ENCODE results near the gene TREML4. TPM values are rescaled to one million over a fixed set of nuclear protein-coding genes. Genes with fewer than 3 reads are reported as not detected.

The TREML4 gene
- polyA plus RNA-seq, 1 donor from 2014 or later: not detected

DNA sequence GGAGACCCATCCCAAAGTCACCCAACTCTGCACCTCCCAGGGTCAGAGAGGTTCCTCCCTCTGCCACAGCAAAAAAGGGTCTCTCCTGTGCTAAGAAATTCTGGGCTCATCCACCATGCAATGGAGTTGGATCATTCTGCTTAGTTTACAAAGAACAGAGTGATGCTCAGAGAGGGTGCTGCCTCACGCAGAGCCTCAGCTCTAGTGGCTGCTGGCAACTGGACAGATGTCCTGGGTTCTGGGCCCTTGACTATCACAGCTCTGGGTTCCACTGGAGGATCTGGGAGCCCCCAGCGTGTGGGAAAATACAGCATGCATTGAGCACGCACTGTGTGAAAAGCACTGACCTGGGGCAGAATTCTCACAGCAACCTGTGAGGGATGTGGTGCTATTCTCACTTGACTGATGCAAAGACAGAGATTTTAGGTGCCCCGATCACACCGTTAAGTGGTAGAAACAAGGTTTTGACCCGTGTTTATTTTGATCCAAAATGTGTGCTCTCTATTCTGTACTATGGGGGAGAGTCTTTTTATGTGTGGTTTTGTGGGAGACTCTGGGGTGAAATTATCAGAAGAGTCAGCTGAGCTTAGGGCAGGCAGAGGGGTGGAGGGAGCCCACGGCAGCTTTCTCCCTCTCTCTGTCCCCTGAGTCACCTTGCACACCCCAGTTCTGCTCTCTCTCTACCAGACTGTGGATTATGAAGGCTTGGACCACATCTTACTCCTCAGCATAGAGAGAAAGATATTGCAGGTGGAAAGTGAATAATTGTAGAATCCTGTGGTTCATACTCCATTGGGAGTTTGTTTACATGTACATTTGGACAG is 19.9 kb downstream of the TREML4 start:
- Histone ChIP-seq H3K79me2 (replicated peaks; ENCODE audit: insufficient read depth, low read length) (no peaks in the 10 kb centered on the region), H3K27ac (ENCODE audit: low read length) (no peak overlapping the region), H3F3A (ENCODE audit: insufficient read depth, low read length, poor library complexity, severe bottlenecking) (no peaks in the 10 kb centered on the region), H3K9me2 (ENCODE audit: insufficient read depth, low read length) (no peaks in the 10 kb centered on the region), H3K4me3 (ENCODE audit: low read length) (no peak overlapping the region), H3K27me3 (ENCODE audit: insufficient read depth, low read depth, low read length) (no peaks in the 10 kb centered on the region), H4K20me1 (ENCODE audit: insufficient read depth) (no peaks in the 10 kb centered on the region), H2AFZ (ENCODE audit: low read depth, low read length) (no peak overlapping the region), H3K36me3 (ENCODE audit: insufficient read depth, low read length) (no peaks in the 10 kb centered on the region), H3K9ac (ENCODE audit: low read length) (no peak overlapping the region), H3K9me3 (ENCODE audit: low read length) (no peaks in the 10 kb centered on the region), H3K4me2 (ENCODE audit: low read length) (no peak overlapping the region)
- TF ChIP-seq, protein P1, sequence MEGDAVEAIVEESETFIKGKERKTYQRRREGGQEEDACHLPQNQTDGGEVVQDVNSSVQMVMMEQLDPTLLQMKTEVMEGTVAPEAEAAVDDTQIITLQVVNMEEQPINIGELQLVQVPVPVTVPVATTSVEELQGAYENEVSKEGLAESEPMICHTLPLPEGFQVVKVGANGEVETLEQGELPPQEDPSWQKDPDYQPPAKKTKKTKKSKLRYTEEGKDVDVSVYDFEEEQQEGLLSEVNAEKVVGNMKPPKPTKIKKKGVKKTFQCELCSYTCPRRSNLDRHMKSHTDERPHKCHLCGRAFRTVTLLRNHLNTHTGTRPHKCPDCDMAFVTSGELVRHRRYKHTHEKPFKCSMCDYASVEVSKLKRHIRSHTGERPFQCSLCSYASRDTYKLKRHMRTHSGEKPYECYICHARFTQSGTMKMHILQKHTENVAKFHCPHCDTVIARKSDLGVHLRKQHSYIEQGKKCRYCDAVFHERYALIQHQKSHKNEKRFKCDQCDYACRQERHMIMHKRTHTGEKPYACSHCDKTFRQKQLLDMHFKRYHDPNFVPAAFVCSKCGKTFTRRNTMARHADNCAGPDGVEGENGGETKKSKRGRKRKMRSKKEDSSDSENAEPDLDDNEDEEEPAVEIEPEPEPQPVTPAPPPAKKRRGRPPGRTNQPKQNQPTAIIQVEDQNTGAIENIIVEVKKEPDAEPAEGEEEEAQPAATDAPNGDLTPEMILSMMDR (IDR thresholded peaks at IDR 0.05; ENCODE audit: poor library complexity, severe bottlenecking): no peak
- no peak for TF ChIP-seq MXI1 (conservative IDR thresholded peaks at IDR 0.05; ENCODE audit: poor library complexity, severe bottlenecking)
- TF ChIP-seq EZH2 (IDR thresholded peaks at IDR 0.05; ENCODE audit: borderline replicate concordance, insufficient read depth, low read length, poor library complexity, severe bottlenecking): no peak
- no peak for TF ChIP-seq SMC3 (conservative IDR thresholded peaks at IDR 0.05; ENCODE audit: poor library complexity)
- no peak for TF ChIP-seq RAD21 (conservative IDR thresholded peaks at IDR 0.05)
- no peak for TF ChIP-seq POLR2AphosphoS5 (IDR thresholded peaks at IDR 0.05)
- TF ChIP-seq, protein P2, sequence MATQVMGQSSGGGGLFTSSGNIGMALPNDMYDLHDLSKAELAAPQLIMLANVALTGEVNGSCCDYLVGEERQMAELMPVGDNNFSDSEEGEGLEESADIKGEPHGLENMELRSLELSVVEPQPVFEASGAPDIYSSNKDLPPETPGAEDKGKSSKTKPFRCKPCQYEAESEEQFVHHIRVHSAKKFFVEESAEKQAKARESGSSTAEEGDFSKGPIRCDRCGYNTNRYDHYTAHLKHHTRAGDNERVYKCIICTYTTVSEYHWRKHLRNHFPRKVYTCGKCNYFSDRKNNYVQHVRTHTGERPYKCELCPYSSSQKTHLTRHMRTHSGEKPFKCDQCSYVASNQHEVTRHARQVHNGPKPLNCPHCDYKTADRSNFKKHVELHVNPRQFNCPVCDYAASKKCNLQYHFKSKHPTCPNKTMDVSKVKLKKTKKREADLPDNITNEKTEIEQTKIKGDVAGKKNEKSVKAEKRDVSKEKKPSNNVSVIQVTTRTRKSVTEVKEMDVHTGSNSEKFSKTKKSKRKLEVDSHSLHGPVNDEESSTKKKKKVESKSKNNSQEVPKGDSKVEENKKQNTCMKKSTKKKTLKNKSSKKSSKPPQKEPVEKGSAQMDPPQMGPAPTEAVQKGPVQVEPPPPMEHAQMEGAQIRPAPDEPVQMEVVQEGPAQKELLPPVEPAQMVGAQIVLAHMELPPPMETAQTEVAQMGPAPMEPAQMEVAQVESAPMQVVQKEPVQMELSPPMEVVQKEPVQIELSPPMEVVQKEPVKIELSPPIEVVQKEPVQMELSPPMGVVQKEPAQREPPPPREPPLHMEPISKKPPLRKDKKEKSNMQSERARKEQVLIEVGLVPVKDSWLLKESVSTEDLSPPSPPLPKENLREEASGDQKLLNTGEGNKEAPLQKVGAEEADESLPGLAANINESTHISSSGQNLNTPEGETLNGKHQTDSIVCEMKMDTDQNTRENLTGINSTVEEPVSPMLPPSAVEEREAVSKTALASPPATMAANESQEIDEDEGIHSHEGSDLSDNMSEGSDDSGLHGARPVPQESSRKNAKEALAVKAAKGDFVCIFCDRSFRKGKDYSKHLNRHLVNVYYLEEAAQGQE (IDR thresholded peaks at IDR 0.05; ENCODE audit: borderline replicate concordance): no peak
- TF ChIP-seq TAF1 (IDR thresholded peaks at IDR 0.05; ENCODE audit: low read depth): no peak
- TF ChIP-seq EP300 (conservative IDR thresholded peaks at IDR 0.05; ENCODE audit: poor library complexity, severe bottlenecking): no peak

DNA sequence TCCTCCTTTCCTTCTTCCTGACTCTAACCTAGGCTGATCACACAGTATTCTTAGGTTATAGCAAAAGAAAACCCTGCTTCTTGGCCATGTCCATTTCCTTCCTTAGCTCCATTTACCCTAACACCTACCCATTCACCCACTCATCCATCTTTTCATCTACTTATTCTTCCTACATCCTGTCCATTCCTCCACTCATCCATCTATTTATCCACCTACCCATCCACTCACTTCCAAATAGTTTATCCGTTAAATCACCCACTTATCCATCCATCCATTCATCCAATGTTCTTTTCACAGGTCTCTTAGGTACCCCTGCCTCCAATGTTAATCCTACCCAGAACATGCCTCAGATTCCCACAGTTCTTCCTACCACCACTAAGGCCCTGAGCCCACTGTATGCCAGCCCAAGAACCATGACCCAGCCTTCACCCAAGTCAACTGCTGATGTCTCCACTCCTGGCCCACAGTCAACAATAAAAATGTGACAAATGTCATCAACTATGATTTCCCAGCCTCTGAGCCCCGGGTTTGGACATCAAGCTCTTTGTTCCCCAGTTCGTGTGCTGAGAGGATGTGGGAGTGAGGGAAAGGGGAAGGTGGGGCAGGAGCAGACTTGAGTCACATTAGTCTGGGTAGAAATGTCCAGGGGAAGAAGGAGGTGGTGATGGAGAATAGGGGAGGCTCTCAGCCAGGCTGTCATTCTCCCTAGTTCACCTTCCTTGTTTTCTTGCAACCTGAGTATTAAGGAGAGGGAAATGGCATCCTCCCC is 24.4 kb downstream of the TREML4 start:
- Histone ChIP-seq H2AFZ (ENCODE audit: low read depth, low read length) (no peak overlapping the region), H3K9me3 (ENCODE audit: low read length) (no peaks in the 10 kb centered on the region), H3K9ac (ENCODE audit: low read length) (no peak overlapping the region), H3K9me2 (ENCODE audit: insufficient read depth, low read length) (no peaks in the 10 kb centered on the region), H3K79me2 (replicated peaks; ENCODE audit: insufficient read depth, low read length) (no peaks in the 10 kb centered on the region), H3K27ac (ENCODE audit: low read length) (no peak overlapping the region), H3K4me3 (ENCODE audit: low read length) (no peak overlapping the region), H3K36me3 (ENCODE audit: insufficient read depth, low read length) (no peaks in the 10 kb centered on the region), H3F3A (ENCODE audit: insufficient read depth, low read length, poor library complexity, severe bottlenecking) (no peaks in the 10 kb centered on the region), H3K27me3 (ENCODE audit: insufficient read depth, low read depth, low read length) (no peaks in the 10 kb centered on the region), H3K4me2 (ENCODE audit: low read length) (no peak overlapping the region), H4K20me1 (ENCODE audit: insufficient read depth) (no peaks in the 10 kb centered on the region)
- no peak for TF ChIP-seq POLR2AphosphoS5 (IDR thresholded peaks at IDR 0.05)
- no peak for TF ChIP-seq SMC3 (conservative IDR thresholded peaks at IDR 0.05; ENCODE audit: poor library complexity)
- TF ChIP-seq EP300 (conservative IDR thresholded peaks at IDR 0.05; ENCODE audit: poor library complexity, severe bottlenecking): no peak
- TF ChIP-seq, protein P2 (IDR thresholded peaks at IDR 0.05; ENCODE audit: borderline replicate concordance): no peak
- TF ChIP-seq EZH2 (IDR thresholded peaks at IDR 0.05; ENCODE audit: borderline replicate concordance, insufficient read depth, low read length, poor library complexity, severe bottlenecking): no peak
- no peak for TF ChIP-seq MXI1 (conservative IDR thresholded peaks at IDR 0.05; ENCODE audit: poor library complexity, severe bottlenecking)
- no peak for TF ChIP-seq RAD21 (conservative IDR thresholded peaks at IDR 0.05)
- TF ChIP-seq TAF1 (IDR thresholded peaks at IDR 0.05; ENCODE audit: low read depth): no peak
- TF ChIP-seq, protein P1 (IDR thresholded peaks at IDR 0.05; ENCODE audit: poor library complexity, severe bottlenecking): no peak
